Esophagus (tissue), 2 donors: ENCODE results near the gene ZBP1. TPM values are rescaled to one million over a fixed set of nuclear protein-coding genes. Genes with fewer than 3 reads are reported as not detected.

Source experiments
- H3K27ac ChIP-seq, 2 donors: one replicate each; pipeline ENCODE4 v1.5.1; 2013; ENCODE audit warnings: low read depth in 2 of 2, mild to moderate bottlenecking in 2 of 2, inconsistent platforms in 1 of 2, low read length in 1 of 2, moderate library complexity in 1 of 2
- H3K27me3 ChIP-seq, 2 donors: one replicate each; pipeline ENCODE4 v1.6.1; 2013; ENCODE audit warnings: low read length in 2 of 2, control low read depth in 1 of 2, mild to moderate bottlenecking in 1 of 2; ENCODE audit not compliant: insufficient read depth in 2 of 2, control insufficient read depth in 1 of 2
- H3K36me3 ChIP-seq, 2 donors: one replicate each; pipeline ENCODE4 v1.6.1; 2013; ENCODE audit warnings: low read length in 1 of 2; ENCODE audit not compliant: control insufficient read depth in 2 of 2, insufficient read depth in 2 of 2
- H3K4me1 ChIP-seq, 2 donors: one replicate each; pipeline ENCODE4 v1.6.1; 2013; ENCODE audit warnings: low read length in 1 of 2; ENCODE audit not compliant: control insufficient read depth in 2 of 2, insufficient read depth in 2 of 2
- H3K4me3 ChIP-seq, 2 donors: one replicate each; pipeline ENCODE4 v1.5.1; 2013; ENCODE audit warnings: low read length in 2 of 2, mild to moderate bottlenecking in 2 of 2, low read depth in 1 of 2, moderate library complexity in 1 of 2
- H3K9me3 ChIP-seq, 2 donors: one replicate each; pipeline ENCODE4 v1.6.1; 2013; ENCODE audit warnings: mild to moderate bottlenecking in 2 of 2, low read depth in 1 of 2, low read length in 1 of 2, moderate library complexity in 1 of 2; ENCODE audit not compliant: control insufficient read depth in 2 of 2, insufficient read depth in 1 of 2
- WGBS, 2 donors: extraction: QIAGEN DNeasy Blood & Tissue Kit; methylation state at CpG; one replicate each; pipeline ENCODE4 v1.1.7; 2013; 5-methylcytosine and 5-hydroxymethylcytosine counted together
- polyA plus RNA-seq, 2 donors: library from polyadenylated mRNA; stranded (reverse); fragments of 200-250 nt; gene quantifications; one replicate each; pipeline ENCODE4 v1.2.3, GENCODE V29; 2013
- donor health status: healthy with polysubstance abuse.
- donor health status: Bipolar disorder and iron deficiency.

The ZBP1 gene
- polyA plus RNA-seq, 2 donors = 0.25 to 0.51 TPM

- no peaks in the 10 kb centered on the region for H3K9me3 ChIP-seq
- no peaks in the 10 kb centered on the region for H3K4me1 ChIP-seq
- no peak overlapping the region for H3K27ac ChIP-seq
- no peaks in the 10 kb centered on the region for H3K27me3 ChIP-seq
- WGBS, 2 donors = 70 to 72% methylated on average over 10 of the region's 10 CpGs
- no peaks in the 10 kb centered on the region for H3K36me3 ChIP-seq
- no peak overlapping the region for H3K4me3 ChIP-seq
Measured at GRCh38 chr20:57566803-57567459, 53.3 kb downstream of the ZBP1 start.

DNA sequence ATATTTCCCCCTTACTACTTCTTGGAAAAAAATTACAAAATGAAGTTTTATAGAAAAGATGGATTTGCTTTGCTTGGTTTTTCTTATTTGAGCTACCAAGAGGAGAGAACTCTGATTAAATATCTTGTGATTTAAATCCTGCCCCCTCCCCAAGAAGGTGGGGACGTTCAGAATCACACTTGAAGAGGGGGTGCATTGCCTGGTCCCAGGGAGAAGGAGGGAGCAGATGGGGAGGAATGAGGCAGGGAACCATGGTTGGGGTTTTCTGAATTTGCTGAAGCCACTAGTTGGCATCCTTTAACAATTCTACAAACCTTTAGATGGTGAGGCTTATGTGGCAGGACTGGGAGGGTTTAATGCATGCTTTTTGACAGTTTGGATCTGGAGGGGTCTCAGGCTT, 53.8 kb downstream of the ZBP1 start:
- no peaks in the 10 kb centered on the region for H3K9me3 ChIP-seq
- no peak overlapping the region for H3K4me3 ChIP-seq
- no peaks in the 10 kb centered on the region for H3K36me3 ChIP-seq
- 17 to 29% methylated on average over 1 of the region's 1 CpG for WGBS, 2 donors
- H3K27me3 ChIP-seq = no peaks in the 10 kb centered on the region
- H3K4me1 ChIP-seq = no peaks in the 10 kb centered on the region
- no peak overlapping the region for H3K27ac ChIP-seq

- Histone ChIP-seq H3K9me3 (no peaks in the 10 kb centered on the region), H3K4me1 (no peaks in the 10 kb centered on the region), H3K27ac (no peak overlapping the region), H3K27me3 (no peaks in the 10 kb centered on the region), H3K36me3 (no peaks in the 10 kb centered on the region), H3K4me3 (no peak overlapping the region)
- 92 to 93% methylated on average over 11 of the region's 11 CpGs for WGBS, 2 donors
Measured at GRCh38 chr20:57564951-57565642, 55.1 kb downstream of the ZBP1 start.

DNA sequence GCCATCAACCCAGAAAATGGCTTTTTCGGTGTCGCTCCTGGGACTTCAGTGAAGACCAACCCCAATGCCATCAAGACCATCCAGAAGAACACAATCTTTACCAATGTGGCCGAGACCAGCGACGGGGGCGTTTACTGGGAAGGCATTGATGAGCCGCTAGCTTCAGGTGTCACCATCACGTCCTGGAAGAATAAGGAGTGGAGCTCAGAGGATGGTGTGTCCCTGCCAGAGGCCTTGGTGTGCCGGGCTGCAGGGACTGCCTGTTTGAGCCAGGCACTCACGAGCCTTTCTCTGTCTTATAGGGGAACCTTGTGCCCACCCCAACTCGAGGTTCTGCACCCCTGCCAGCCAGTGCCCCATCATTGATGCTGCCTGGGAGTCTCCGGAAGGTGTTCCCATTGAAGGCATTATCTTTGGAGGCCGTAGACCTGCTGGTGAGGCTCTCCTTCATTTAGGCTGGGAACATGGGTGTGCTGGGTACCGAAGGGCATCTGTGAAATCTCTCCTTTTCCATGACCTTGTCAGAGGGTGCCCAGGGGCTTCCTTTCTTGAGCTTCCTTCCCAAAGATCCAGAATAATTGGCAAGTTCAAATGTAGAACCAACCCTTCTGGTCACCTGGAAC, 55.9 kb downstream of the ZBP1 start:
- H3K27ac ChIP-seq = no peak overlapping the region
- H3K4me3 ChIP-seq = no peak overlapping the region
- no peaks in the 10 kb centered on the region for H3K27me3 ChIP-seq
- H3K4me1 ChIP-seq = no peaks in the 10 kb centered on the region
- no peaks in the 10 kb centered on the region for H3K9me3 ChIP-seq
- 88 to 89% methylated on average over 14 of the region's 14 CpGs for WGBS, 2 donors
- no peaks in the 10 kb centered on the region for H3K36me3 ChIP-seq

GRCh38 chr20:57563522-57563921, 56.7 kb downstream of the ZBP1 start:
- no peaks in the 10 kb centered on the region for H3K36me3 ChIP-seq
- H3K4me3 ChIP-seq = no peak overlapping the region
- no peaks in the 10 kb centered on the region for H3K27me3 ChIP-seq
- WGBS, 2 donors = 96 to 98% methylated on average over 12 of the region's 12 CpGs
- H3K9me3 ChIP-seq = no peaks in the 10 kb centered on the region
- no peaks in the 10 kb centered on the region for H3K4me1 ChIP-seq
- no peak overlapping the region for H3K27ac ChIP-seq

GRCh38 chr20:57562541-57563465, 57.4 kb downstream of the ZBP1 start:
- H3K9me3 ChIP-seq = no peaks in the 10 kb centered on the region
- H3K4me1 ChIP-seq = no peaks in the 10 kb centered on the region
- no peaks in the 10 kb centered on the region for H3K27me3 ChIP-seq
- WGBS, 2 donors = 93 to 96% methylated on average over 34 to 35 of the region's 35 CpGs
- H3K36me3 ChIP-seq = no peaks in the 10 kb centered on the region
- H3K4me3 ChIP-seq = no peak overlapping the region
- H3K27ac ChIP-seq = no peak overlapping the region

DNA sequence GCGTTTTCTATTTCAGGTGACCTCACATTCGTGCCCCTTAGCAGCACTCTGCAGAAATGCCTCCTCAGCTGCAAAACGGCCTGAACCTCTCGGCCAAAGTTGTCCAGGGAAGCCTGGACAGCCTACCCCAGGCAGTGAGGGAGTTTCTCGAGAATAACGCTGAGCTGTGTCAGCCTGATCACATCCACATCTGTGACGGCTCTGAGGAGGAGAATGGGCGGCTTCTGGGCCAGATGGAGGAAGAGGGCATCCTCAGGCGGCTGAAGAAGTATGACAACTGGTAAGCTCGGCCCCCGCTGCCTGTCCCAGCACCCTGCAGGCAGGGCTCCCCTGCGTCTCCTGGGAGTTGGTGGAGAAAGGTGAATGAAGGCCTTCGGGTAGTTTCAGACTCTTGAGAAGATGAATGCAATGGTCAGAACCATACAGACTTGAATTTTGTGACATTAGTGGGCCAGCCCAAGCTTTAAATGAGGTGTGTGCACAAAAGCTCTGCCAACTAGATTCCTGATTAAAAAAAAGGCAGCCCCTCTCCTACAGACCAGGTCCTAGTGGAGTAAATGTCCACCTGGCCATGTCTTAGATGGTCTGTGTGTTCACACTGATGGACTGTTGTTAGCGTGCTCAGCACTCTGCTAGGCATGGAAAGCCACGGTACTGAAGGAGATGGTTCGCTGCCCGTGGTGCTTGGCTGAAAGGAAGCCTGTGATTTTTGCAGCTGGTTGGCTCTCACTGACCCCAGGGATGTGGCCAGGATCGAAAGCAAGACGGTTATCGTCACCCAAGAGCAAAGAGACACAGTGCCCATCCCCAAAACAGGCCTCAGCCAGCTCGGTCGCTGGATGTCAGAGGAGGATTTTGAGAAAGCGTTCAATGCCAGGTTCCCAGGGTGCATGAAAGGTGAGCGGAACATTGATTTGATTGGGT, 58.6 kb downstream of the ZBP1 start:
- Histone ChIP-seq H3K4me1 (no peaks in the 10 kb centered on the region), H3K27me3 (no peaks in the 10 kb centered on the region), H3K36me3 (no peaks in the 10 kb centered on the region), H3K27ac (no peak overlapping the region), H3K9me3 (no peaks in the 10 kb centered on the region), H3K4me3 (no peak overlapping the region)
- 80 to 81% methylated on average over 24 of the region's 24 CpGs for WGBS, 2 donors

- H3K27me3 ChIP-seq = no peaks in the 10 kb centered on the region
- H3K4me3 ChIP-seq = no peak within 1 kb of the TSS
- H3K27ac ChIP-seq = no peak within 1 kb of the TSS
- WGBS, 2 donors = 39% methylated on average over 14 of the region's 14 CpGs
- no peaks in the 10 kb centered on the region for H3K4me1 ChIP-seq
- no peaks in the 10 kb centered on the region for H3K9me3 ChIP-seq
- H3K36me3 ChIP-seq = no peaks in the 10 kb centered on the region
Measured at GRCh38 chr20:57560554-57561355, 59.5 kb downstream of the ZBP1 start, which contains the start of gene PCK1. Gene PCK1 (plus strand): TSS chr20:57561110. CDS start chr20:57561412, 302 bp downstream.
